ENCODE data around the gene PAXX.

The PAXX gene

DNA sequence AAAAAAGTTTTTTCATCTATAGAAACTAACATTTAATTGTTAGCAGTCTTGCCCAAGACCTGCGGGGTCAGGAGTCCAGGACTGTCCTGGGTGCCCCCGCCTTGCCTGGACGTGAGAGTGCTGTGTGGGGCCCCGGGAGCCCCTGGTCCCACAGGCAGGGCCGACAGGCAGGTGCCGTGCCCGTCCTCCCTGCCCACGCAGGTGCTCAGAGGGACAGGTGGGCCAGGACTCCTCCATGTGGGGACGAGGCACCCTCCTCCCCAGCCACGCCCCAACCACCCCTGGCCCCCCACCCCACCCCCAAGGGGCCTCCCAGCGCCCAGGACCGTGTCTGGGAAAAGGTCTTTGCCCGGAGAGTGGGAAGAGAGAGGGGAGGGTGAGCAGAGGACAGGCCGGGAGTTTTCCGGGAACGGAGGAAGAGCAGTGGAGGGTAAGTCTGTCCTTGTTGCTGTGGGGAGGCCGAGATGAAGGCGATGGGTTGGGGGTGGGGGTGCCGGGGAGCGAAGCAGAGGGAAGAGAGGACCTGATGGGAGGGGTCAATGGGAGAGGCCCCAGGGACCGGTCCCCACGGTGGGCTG is 42.9 kb upstream of the PAXX start:
- H3K9ac ChIP-seq (ENCODE audit: low read depth, low read length): peak overlapping the region; percentile 77
- peaks cover 23% of the 10 kb centered on the region for H3K4me1 ChIP-seq (ENCODE audit: insufficient read depth, low read length)
- peak overlapping the region; percentile 83 for H3K4me2 ChIP-seq (ENCODE audit: insufficient read depth, low read length)
- H3K79me2 ChIP-seq (ENCODE audit: insufficient read depth, low read length): peaks cover under 1% of the 10 kb centered on the region; the same call in 1 of the 2 replicates
- H3K9me3 ChIP-seq (ENCODE audit: insufficient read depth, low read length, severe bottlenecking): no peaks in the 10 kb centered on the region
- no peaks in the 10 kb centered on the region for H4K20me1 ChIP-seq (ENCODE audit: insufficient read depth, low read length)
- TF ChIP-seq EZH2 (IDR thresholded peaks at IDR 0.05; ENCODE audit: borderline replicate concordance, low read depth, low read length, severe bottlenecking): no peak
- TF ChIP-seq, protein P1, sequence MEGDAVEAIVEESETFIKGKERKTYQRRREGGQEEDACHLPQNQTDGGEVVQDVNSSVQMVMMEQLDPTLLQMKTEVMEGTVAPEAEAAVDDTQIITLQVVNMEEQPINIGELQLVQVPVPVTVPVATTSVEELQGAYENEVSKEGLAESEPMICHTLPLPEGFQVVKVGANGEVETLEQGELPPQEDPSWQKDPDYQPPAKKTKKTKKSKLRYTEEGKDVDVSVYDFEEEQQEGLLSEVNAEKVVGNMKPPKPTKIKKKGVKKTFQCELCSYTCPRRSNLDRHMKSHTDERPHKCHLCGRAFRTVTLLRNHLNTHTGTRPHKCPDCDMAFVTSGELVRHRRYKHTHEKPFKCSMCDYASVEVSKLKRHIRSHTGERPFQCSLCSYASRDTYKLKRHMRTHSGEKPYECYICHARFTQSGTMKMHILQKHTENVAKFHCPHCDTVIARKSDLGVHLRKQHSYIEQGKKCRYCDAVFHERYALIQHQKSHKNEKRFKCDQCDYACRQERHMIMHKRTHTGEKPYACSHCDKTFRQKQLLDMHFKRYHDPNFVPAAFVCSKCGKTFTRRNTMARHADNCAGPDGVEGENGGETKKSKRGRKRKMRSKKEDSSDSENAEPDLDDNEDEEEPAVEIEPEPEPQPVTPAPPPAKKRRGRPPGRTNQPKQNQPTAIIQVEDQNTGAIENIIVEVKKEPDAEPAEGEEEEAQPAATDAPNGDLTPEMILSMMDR (IDR thresholded peaks at IDR 0.05; ENCODE audit: borderline replicate concordance, extremely low read depth, low read length, poor library complexity, severe bottlenecking): no peak
- ATAC-seq (ENCODE audit: insufficient read depth, low read depth) (no peak), DNase-seq (no peak)
- peak overlapping the region; percentile 65 for H3K27ac ChIP-seq (ENCODE audit: low read length)
- H3K27me3 ChIP-seq (ENCODE audit: insufficient read depth, low read length, poor library complexity): no peaks in the 10 kb centered on the region
- peak overlapping the region; percentile 15 to 63; a peak in 3 of 4 replicates for H3K4me3 ChIP-seq (ENCODE audit: low read depth in 1 of 2, low read length in 2 of 2)
- H2AFZ ChIP-seq (ENCODE audit: low read depth, low read length): peak overlapping the region; percentile 79
- H3K36me3 ChIP-seq (ENCODE audit: insufficient read depth, low read length): no peaks in the 10 kb centered on the region

DNA sequence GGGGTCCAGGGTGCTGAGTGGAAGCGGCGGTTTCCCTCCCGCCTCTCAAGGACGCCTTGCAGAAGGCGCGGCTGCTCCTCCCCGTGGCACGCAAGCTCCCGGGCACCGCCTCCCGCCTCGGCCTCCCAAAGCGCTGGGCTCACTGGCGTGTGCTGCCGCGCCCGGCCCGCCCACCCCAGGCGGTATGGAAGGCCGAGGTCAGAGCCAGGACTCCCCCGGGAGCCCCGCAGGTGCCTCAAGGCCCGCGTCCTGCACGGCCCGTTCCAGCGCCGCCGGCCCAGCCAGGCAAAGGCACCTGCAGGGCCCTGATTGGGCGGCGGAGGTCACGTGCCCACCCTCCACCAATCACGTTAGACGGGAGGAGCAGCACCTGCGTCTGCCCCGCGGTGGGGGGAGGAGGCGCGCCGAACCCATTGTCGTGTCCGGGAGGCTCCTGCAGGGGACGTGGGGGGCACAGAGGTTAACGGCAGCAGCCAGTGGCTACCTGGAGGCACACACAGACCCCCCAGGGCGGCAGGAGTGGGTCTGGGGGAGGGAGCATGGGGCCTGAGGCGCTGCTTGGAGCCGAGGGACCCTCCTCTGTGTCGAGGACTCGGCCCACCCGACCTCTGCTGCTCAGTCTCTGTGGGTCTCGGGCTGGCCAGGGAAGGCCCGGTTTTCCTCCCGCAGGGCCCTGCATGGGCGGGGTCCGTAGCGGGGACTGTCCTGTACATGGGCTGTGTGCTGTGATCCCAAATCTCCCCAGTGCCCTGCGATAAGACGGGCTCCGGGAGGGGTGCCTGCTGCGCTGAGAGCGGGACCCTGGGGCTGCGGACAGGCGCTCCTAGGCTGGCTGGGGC is 42.2 kb upstream of the PAXX start:
- H3K79me2 ChIP-seq (ENCODE audit: insufficient read depth, low read length): no peaks in the 10 kb centered on the region
- H3K4me3 ChIP-seq (ENCODE audit: low read depth in 1 of 2, low read length in 2 of 2): peak overlapping the region; percentile 15 to 63
- no peaks in the 10 kb centered on the region for H3K36me3 ChIP-seq (ENCODE audit: insufficient read depth, low read length)
- peaks cover 20% of the 10 kb centered on the region for H3K4me1 ChIP-seq (ENCODE audit: insufficient read depth, low read length)
- H3K4me2 ChIP-seq (ENCODE audit: insufficient read depth, low read length): peak overlapping the region; percentile 83
- DNase-seq (peak; percentile 94), ATAC-seq (ENCODE audit: insufficient read depth, low read depth) (peak; percentile 94)
- no peaks in the 10 kb centered on the region for H3K9me3 ChIP-seq (ENCODE audit: insufficient read depth, low read length, severe bottlenecking)
- peak overlapping the region; percentile 77 for H3K9ac ChIP-seq (ENCODE audit: low read depth, low read length)
- TF ChIP-seq, protein P1 (IDR thresholded peaks at IDR 0.05; ENCODE audit: borderline replicate concordance, extremely low read depth, low read length, poor library complexity, severe bottlenecking): peak; percentile 34
- no peak for TF ChIP-seq EZH2 (IDR thresholded peaks at IDR 0.05; ENCODE audit: borderline replicate concordance, low read depth, low read length, severe bottlenecking)
- peak overlapping the region; percentile 79 for H2AFZ ChIP-seq (ENCODE audit: low read depth, low read length)
- no peaks in the 10 kb centered on the region for H4K20me1 ChIP-seq (ENCODE audit: insufficient read depth, low read length)
- no peaks in the 10 kb centered on the region for H3K27me3 ChIP-seq (ENCODE audit: insufficient read depth, low read length, poor library complexity)
- H3K27ac ChIP-seq (ENCODE audit: low read length): peak overlapping the region; percentile 65

DNA sequence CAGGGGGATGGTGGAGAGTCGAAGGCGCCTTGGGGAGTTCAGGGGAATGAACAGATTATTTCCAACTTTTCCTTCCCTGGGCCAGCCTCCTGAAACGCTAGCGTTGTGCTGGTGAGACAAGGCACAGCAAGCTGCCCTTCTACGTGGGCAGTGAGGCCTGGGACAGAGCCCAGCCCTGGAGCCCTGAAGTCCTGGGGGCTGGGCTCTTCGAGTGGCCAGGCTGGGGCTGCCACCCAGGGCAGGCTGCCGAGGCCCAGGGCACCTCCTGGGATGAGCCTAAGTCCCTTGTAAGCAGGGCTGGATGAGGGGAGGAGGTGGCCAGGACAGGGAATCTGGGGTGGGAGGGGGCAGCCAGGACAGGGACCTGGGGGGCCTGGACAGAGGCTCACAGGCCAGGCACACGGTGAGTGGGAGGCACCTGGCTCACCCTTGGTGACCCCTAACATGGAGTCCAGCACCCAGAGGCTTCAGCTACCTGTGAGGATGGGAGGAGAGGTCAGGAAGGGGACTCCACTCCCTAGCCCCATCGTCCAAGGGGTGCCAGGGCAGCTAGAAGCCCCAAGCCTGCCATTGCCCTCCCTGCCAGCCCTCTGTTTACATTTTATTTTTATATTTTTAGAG is 41.5 kb upstream of the PAXX start:
- TF ChIP-seq, protein P1 (IDR thresholded peaks at IDR 0.05; ENCODE audit: borderline replicate concordance, extremely low read depth, low read length, poor library complexity, severe bottlenecking): no peak
- no peak for TF ChIP-seq EZH2 (IDR thresholded peaks at IDR 0.05; ENCODE audit: borderline replicate concordance, low read depth, low read length, severe bottlenecking)
- no peak for DNase-seq
- Histone ChIP-seq H3K79me2 (ENCODE audit: insufficient read depth, low read length) (no peaks in the 10 kb centered on the region), H3K4me1 (ENCODE audit: insufficient read depth, low read length) (peaks cover 18% of the 10 kb centered on the region), H3K36me3 (ENCODE audit: insufficient read depth, low read length) (no peaks in the 10 kb centered on the region), H3K4me2 (ENCODE audit: insufficient read depth, low read length) (peak overlapping the region; percentile 83), H3K9ac (ENCODE audit: low read depth, low read length) (peak overlapping the region; percentile 77), H4K20me1 (ENCODE audit: insufficient read depth, low read length) (no peaks in the 10 kb centered on the region), H3K27me3 (ENCODE audit: insufficient read depth, low read length, poor library complexity) (no peaks in the 10 kb centered on the region), H3K27ac (ENCODE audit: low read length) (peak overlapping the region; percentile 65), H2AFZ (ENCODE audit: low read depth, low read length) (peak overlapping the region; percentile 79), H3K9me3 (ENCODE audit: insufficient read depth, low read length, severe bottlenecking) (no peaks in the 10 kb centered on the region), H3K4me3 (ENCODE audit: low read depth in 1 of 2, low read length in 2 of 2) (peak overlapping the region; percentile 15 to 63; a peak in 3 of 4 replicates)
- no peak for ATAC-seq (ENCODE audit: insufficient read depth, low read depth)
